Measurements from ENCODE around the gene PGBD2.

- TF ChIP-seq MAZ (IDR thresholded peaks at IDR 0.05; ENCODE audit: borderline replicate concordance, low read depth, low read length) (no peak), CTCF (conservative IDR thresholded peaks at IDR 0.05; ENCODE audit: low read depth, low read length) (no peak), POLR2A (IDR thresholded peaks at IDR 0.05; ENCODE audit: low read depth, low read length) (no peak), RFX5 (IDR thresholded peaks at IDR 0.05; ENCODE audit: low read depth, low read length) (no peak), RAD21 (IDR thresholded peaks at IDR 0.05; ENCODE audit: low read length) (no peak), SMC3 (IDR thresholded peaks at IDR 0.05; ENCODE audit: low read depth, low read length) (no peak), CHD1 (IDR thresholded peaks at IDR 0.05; ENCODE audit: low read depth, low read length) (no peak), MAFK (IDR thresholded peaks at IDR 0.05; ENCODE audit: low read depth, low read length) (no peak), CEBPB (IDR thresholded peaks at IDR 0.05; ENCODE audit: low read depth, low read length) (no peak), ELK1 (IDR thresholded peaks at IDR 0.05; ENCODE audit: borderline replicate concordance, low read depth, low read length) (no peak), FOS (IDR thresholded peaks at IDR 0.05; ENCODE audit: low read depth, low read length) (no peak), NFE2L2 (IDR thresholded peaks at IDR 0.05; ENCODE audit: low read depth, low read length) (no peak), USF2 (IDR thresholded peaks at IDR 0.05; ENCODE audit: low read depth, low read length) (no peak)
Observed at GRCh38 chr1:248923352-248924338, 17.6 kb downstream of the PGBD2 start.

All from IMR-90 (cell line).